Left ventricle myocardium inferior (tissue), 1 donor: ENCODE measurements around the gene ATF3. TPM values are rescaled to one million over a fixed set of nuclear protein-coding genes. Genes with fewer than 3 reads are reported as not detected.

ENCODE experiments used
- DNase-seq: peaks from one replicate; pipeline ENCODE4 v3.0.0-alpha.2; 2020
- H3K27ac ChIP-seq: fragments of 200-600 bp; replicated peaks from 2 replicates; pipeline ENCODE4 v1.8.0; 2021
- H3K27me3 ChIP-seq: fragments of 200-600 bp; 2 replicates; pipeline ENCODE4 v1.8.0; 2021; ENCODE audit warnings: low read depth
- H3K36me3 ChIP-seq: fragments of 200-600 bp; 2 replicates; pipeline ENCODE4 v1.8.0; 2021
- H3K4me1 ChIP-seq: fragments of 200-600 bp; 2 replicates; pipeline ENCODE4 v1.8.0; 2021
- H3K4me3 ChIP-seq: fragments of 200-600 bp; 2 replicates; pipeline ENCODE4 v1.8.0; 2021; ENCODE audit warnings: mild to moderate bottlenecking, moderate library complexity
- H3K9me3 ChIP-seq: fragments of 200-600 bp; replicated peaks from 2 replicates; pipeline ENCODE4 v1.8.0; 2021
- intact Hi-C: fragments of 100-400 bp; cut with micrococcal nuclease; formaldehyde crosslinking; loops from one replicate; pipeline ENCODE4 v1.11.0; 2022
- total RNA-seq: library from RNA; stranded (reverse); fragmentation: NEBNext Ultra II Directional; extraction: Animal tissue kit (Norgen Biotek cat#: 25700); gene quantifications from one replicate; pipeline ENCODE4 v1.2.1, GENCODE V29; 2021
- TF ChIP-seq, protein P1 (sequence below): fragments of 200-600 bp; IDR thresholded peaks from 2 replicates; pipeline ENCODE4 v1.8.0; 2021; ENCODE audit warnings: antibody characterized with exemption, mild to moderate bottlenecking, borderline replicate concordance
- donor health status: DM: no; HTN: yes; CAD: no; lungs with severe emphysema.

The ATF3 gene
- total RNA-seq, 1 donor from 2014 or later = 20.0 TPM

DNA sequence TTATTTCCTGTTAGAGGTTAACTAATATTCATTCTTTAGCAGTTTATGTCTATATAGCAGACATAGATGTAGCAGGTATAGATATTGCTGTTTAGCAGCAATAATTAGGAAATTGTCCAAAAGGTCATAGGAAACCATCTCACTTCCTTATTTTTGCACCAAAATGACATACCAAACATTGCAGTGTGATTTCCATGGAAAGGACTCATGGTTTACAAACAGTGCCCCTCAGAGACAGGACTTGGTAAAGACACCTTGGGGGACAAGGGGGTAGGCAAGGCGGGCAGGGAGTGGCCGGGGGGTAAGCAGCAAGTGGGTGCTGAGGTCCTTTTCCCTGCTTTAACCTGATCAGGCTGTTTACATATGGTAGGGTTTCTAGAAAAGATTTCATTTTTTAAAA, 60.5 kb downstream of the ATF3 start:
- Histone ChIP-seq H3K36me3 (no peaks in the 10 kb centered on the region), H3K27ac (no peak overlapping the region), H3K27me3 (peaks cover 4% of the 10 kb centered on the region), H3K9me3 (no peaks in the 10 kb centered on the region), H3K4me3 (no peak overlapping the region), H3K4me1 (peaks cover 39% of the 10 kb centered on the region)
- DNase-seq = no peak
- intact Hi-C loops = loop anchor here (5.0 kb wide), 1 partner anchor 113 kb away; no protein-coding TSS in a partner anchor
- TF ChIP-seq, protein P1, sequence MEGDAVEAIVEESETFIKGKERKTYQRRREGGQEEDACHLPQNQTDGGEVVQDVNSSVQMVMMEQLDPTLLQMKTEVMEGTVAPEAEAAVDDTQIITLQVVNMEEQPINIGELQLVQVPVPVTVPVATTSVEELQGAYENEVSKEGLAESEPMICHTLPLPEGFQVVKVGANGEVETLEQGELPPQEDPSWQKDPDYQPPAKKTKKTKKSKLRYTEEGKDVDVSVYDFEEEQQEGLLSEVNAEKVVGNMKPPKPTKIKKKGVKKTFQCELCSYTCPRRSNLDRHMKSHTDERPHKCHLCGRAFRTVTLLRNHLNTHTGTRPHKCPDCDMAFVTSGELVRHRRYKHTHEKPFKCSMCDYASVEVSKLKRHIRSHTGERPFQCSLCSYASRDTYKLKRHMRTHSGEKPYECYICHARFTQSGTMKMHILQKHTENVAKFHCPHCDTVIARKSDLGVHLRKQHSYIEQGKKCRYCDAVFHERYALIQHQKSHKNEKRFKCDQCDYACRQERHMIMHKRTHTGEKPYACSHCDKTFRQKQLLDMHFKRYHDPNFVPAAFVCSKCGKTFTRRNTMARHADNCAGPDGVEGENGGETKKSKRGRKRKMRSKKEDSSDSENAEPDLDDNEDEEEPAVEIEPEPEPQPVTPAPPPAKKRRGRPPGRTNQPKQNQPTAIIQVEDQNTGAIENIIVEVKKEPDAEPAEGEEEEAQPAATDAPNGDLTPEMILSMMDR = peak; percentile 32

DNA sequence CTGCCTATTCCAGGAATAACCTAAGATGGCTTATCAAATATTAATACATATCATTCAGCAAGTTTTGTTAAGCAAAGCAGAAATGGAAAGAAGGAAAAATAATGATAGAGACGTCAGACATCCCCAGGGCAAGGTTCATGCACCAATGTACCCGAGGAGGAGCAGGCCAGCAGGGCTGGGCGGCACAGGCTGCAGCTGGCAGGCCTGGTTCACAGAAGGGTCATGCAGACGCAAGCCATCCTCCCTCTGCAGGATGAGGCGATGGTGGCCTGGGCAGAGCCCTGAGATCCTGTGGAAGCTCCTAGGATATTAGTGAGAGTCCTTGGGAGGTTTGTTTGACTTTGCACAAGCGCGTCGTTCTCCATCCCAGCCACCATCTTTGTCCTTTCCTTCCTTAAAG, 61.0 kb downstream of the ATF3 start:
- DNase-seq = no peak
- intact Hi-C loops = loop anchor here (5.0 kb wide), 1 partner anchor 113 kb away; no protein-coding TSS in a partner anchor
- Histone ChIP-seq H3K27me3 (peaks cover 4% of the 10 kb centered on the region), H3K4me3 (no peak overlapping the region), H3K4me1 (peaks cover 39% of the 10 kb centered on the region), H3K36me3 (no peaks in the 10 kb centered on the region), H3K9me3 (no peaks in the 10 kb centered on the region), H3K27ac (no peak overlapping the region)
- TF ChIP-seq, protein P1 = no peak

DNA sequence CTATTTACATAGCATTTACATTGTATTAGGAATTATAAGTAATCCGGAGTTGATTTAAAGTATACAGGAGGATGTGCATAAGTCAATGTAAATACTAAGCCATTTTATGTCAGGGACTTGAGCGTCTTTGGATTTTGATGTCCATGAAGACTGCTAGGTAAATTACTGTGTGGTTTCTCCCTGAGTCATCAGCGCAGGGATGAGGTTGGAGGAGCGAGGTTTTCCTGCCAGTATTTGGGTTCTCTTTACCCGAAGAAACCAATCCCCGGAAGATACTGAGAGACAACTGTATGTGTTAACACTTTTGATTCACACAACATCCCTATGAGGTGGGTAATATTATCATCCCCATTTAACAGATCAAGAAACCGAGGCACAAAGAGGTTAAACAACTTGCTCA, 61.7 kb downstream of the ATF3 start:
- TF ChIP-seq, protein P1 = no peak
- Histone ChIP-seq H3K27me3 (peaks cover 4% of the 10 kb centered on the region), H3K27ac (no peak overlapping the region), H3K4me3 (no peak overlapping the region), H3K4me1 (peaks cover 34% of the 10 kb centered on the region), H3K9me3 (no peaks in the 10 kb centered on the region), H3K36me3 (no peaks in the 10 kb centered on the region)
- DNase-seq = no peak
- intact Hi-C loops = no loop called here

Other genes with a start within 250 kb of the ATF3 start
- gene PACC1, start 193.9 kb upstream of the ATF3 start, total RNA-seq = 2.6 TPM
- 108 TPM for gene NENF, start 175.8 kb upstream of the ATF3 start, total RNA-seq
- 1.8 TPM for gene BATF3, start 91.1 kb downstream of the ATF3 start, total RNA-seq
- gene NSL1, start 183.0 kb downstream of the ATF3 start, total RNA-seq = 29.0 TPM
- 23.5 TPM for gene TATDN3, start 183.1 kb downstream of the ATF3 start, total RNA-seq
- not detected for gene SPATA45, start 238.9 kb downstream of the ATF3 start, total RNA-seq
- 2.7 TPM for gene FLVCR1, start 249.5 kb downstream of the ATF3 start, total RNA-seq